Erythroblast (primary cell): ENCODE results near the gene WDR88.

Experiments
- GATA1 ChIP-seq: IDR thresholded peaks from 2 replicates; pipeline ENCODE4 v1.6.1; 2011; ENCODE audit warnings: low read depth, mild to moderate bottlenecking, control low read depth, low read length, moderate library complexity
- POLR2A ChIP-seq: IDR thresholded peaks from 2 replicates; pipeline ENCODE4 v1.6.1; 2011; ENCODE audit warnings: mild to moderate bottlenecking, low read length

DNA sequence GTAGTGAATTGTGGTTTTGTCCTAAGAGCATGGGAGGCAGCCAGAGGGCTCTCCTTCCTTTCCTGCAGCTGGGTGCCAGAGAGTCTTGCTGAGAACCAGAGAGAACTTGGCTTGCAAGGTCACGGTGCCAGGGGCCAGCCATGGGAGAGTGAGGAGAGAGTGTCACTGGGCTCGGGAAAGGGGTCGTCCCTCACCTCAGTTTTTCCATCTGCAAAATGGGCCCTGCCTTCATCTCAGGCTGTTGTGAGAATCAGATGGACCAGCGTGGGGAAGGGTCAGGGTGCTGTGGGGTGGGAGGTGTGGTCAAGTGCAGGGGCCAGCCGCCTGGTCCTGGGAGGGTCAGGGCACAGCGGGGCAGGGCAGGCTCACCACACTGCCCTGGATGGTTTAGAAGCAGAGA lies 69.6 kb downstream of the WDR88 start:
- TF ChIP-seq POLR2A: no peak
- TF ChIP-seq GATA1: no peak
